Posterior vena cava (tissue), 2 donors: Measurements from ENCODE around the gene SAMD9. TPM values are rescaled to one million over a fixed set of nuclear protein-coding genes. Genes with fewer than 3 reads are reported as not detected.

Experiments
- DNase-seq: peaks from one replicate; pipeline ENCODE4 v3.0.0-alpha.2; 2020; ENCODE audit warnings: low spot score
- intact Hi-C, 2 donors: fragments of 100-400 bp; cut with DNase I; formaldehyde crosslinking; loops; one replicate each; pipeline versions ENCODE4 v1.14.1 to v1.14.2; 2022 to 2023
- total RNA-seq, 2 donors: library from RNA; stranded (reverse); fragmentation: NEBNext Ultra II Directional; extraction: Animal tissue kit (Norgen Biotek cat#: 25700); gene quantifications; one replicate each; pipeline ENCODE4 v1.2.1, GENCODE V29; 2021
- donor health status: DM: yes; HTN: yes; CAD: no.
- donor health status: DM: yes; HTN: yes; CAD: no.

The SAMD9 gene
- total RNA-seq, 2 donors from 2014 or later: 8.5 to 10.3 TPM

- intact Hi-C loops: loop anchor here in 1 of 2 donors (10.0 kb wide), 1 partner anchor 439 kb away; no protein-coding TSS in a partner anchor
Observed at GRCh38 chr7:93053209-93053948, 64.4 kb downstream of the SAMD9 start.

GRCh38 chr7:93051660-93052059 lies 66.1 kb downstream of the SAMD9 start:
- DNase-seq: no peak
- intact Hi-C loops: loop anchor here in 1 of 2 donors (10.0 kb wide), 1 partner anchor 437 kb away; no protein-coding TSS in a partner anchor

More at GRCh38 chr7:93053209-93053948, 64.4 kb downstream of the SAMD9 start:
- DNase-seq: no peak

Other genes with a start within 250 kb of the SAMD9 start
- gene SAMD9L, start 30.4 kb upstream of the SAMD9 start, total RNA-seq: 10 to 100 TPM; 11.5 to 13.4 TPM
- gene HEPACAM2, start 108.5 kb upstream of the SAMD9 start, total RNA-seq: not detected
- 10 to 100 TPM; 25.7 to 25.8 TPM for gene VPS50, start 114.4 kb upstream of the SAMD9 start, total RNA-seq